ENCODE measurements around the gene CNOT6L. TPM values are rescaled to one million over a fixed set of nuclear protein-coding genes. Genes with fewer than 3 reads are reported as not detected.
A peak's percentile ranks its signal among the peaks of the same experiment; 100 is the strongest.

Gene CNOT6L
- total and polyA plus RNA-seq, 2 donors (not counting 1 experiment from before 2014, with no cell fraction given): 11.4 to 12.7 TPM

- Histone ChIP-seq H4K20me1 (ENCODE audit: control insufficient read depth, extremely low read depth, insufficient read depth, low read length) (no peaks in the 10 kb centered on the region), H3K4me3 (replicated peaks in 1 of 4; ENCODE audit: control extremely low read depth in 1 of 4, insufficient read depth in 1 of 4, low read depth in 3 of 4, low read length in 4 of 4) (no peak overlapping the region), H3K4me2 (ENCODE audit: extremely low read depth, insufficient read depth, low read length) (no peak overlapping the region), H3K9me3 (ENCODE audit: control insufficient read depth, insufficient read depth, low read depth, low read length) (no peaks in the 10 kb centered on the region), H3K79me2 (ENCODE audit: control insufficient read depth, insufficient read depth, low read length) (no peaks in the 10 kb centered on the region), H3K36me3 (ENCODE audit: control insufficient read depth, insufficient read depth, low read length) (no peaks in the 10 kb centered on the region), H3K27me3 (ENCODE audit: control insufficient read depth, insufficient read depth, low read length) (peaks cover 4% of the 10 kb centered on the region), H3K4me1 (ENCODE audit: control insufficient read depth, extremely low read depth, insufficient read depth, low read length) (no peaks in the 10 kb centered on the region), H3K9ac (ENCODE audit: insufficient read depth, low read length) (no peak overlapping the region), H2AFZ (ENCODE audit: low read length) (no peak overlapping the region), H3K27ac (ENCODE audit: insufficient read depth, low read length) (no peak overlapping the region)
- no peak for DNase-seq (ENCODE audit: low read depth in 2 of 2)
- TF ChIP-seq EZH2 (IDR thresholded peaks at IDR 0.05; ENCODE audit: low read length, missing control alignments): no peak
- TF ChIP-seq, protein P1, sequence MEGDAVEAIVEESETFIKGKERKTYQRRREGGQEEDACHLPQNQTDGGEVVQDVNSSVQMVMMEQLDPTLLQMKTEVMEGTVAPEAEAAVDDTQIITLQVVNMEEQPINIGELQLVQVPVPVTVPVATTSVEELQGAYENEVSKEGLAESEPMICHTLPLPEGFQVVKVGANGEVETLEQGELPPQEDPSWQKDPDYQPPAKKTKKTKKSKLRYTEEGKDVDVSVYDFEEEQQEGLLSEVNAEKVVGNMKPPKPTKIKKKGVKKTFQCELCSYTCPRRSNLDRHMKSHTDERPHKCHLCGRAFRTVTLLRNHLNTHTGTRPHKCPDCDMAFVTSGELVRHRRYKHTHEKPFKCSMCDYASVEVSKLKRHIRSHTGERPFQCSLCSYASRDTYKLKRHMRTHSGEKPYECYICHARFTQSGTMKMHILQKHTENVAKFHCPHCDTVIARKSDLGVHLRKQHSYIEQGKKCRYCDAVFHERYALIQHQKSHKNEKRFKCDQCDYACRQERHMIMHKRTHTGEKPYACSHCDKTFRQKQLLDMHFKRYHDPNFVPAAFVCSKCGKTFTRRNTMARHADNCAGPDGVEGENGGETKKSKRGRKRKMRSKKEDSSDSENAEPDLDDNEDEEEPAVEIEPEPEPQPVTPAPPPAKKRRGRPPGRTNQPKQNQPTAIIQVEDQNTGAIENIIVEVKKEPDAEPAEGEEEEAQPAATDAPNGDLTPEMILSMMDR (conservative IDR thresholded peaks at IDR 0.05 in 1 of 2, IDR thresholded peaks at IDR 0.05 in 1 of 2; ENCODE audit: low read depth in 1 of 2, low read length in 2 of 2): no peak
Observed at GRCh38 chr4:77826275-77826674, 7.1 kb upstream of the CNOT6L start.

GRCh38 chr4:77821775-77822174 lies 2.6 kb upstream of the CNOT6L start:
- Histone ChIP-seq H3K27me3 (ENCODE audit: control insufficient read depth, insufficient read depth, low read length) (no peaks in the 10 kb centered on the region), H3K9me3 (ENCODE audit: control insufficient read depth, insufficient read depth, low read depth, low read length) (no peaks in the 10 kb centered on the region), H3K36me3 (ENCODE audit: control insufficient read depth, insufficient read depth, low read length) (no peaks in the 10 kb centered on the region), H3K4me1 (ENCODE audit: control insufficient read depth, extremely low read depth, insufficient read depth, low read length) (no peaks in the 10 kb centered on the region), H3K4me2 (ENCODE audit: extremely low read depth, insufficient read depth, low read length) (no peak overlapping the region), H3K4me3 (replicated peaks in 1 of 4; ENCODE audit: control extremely low read depth in 1 of 4, insufficient read depth in 1 of 4, low read depth in 3 of 4, low read length in 4 of 4) (no peak overlapping the region), H4K20me1 (ENCODE audit: control insufficient read depth, extremely low read depth, insufficient read depth, low read length) (no peaks in the 10 kb centered on the region), H3K79me2 (ENCODE audit: control insufficient read depth, insufficient read depth, low read length) (peaks cover 16% of the 10 kb centered on the region), H2AFZ (ENCODE audit: low read length) (no peak overlapping the region), H3K27ac (ENCODE audit: insufficient read depth, low read length) (no peak overlapping the region), H3K9ac (ENCODE audit: insufficient read depth, low read length) (no peak overlapping the region)
- TF ChIP-seq, protein P1 (conservative IDR thresholded peaks at IDR 0.05 in 1 of 2, IDR thresholded peaks at IDR 0.05 in 1 of 2; ENCODE audit: low read depth in 1 of 2, low read length in 2 of 2): no peak
- TF ChIP-seq EZH2 (IDR thresholded peaks at IDR 0.05; ENCODE audit: low read length, missing control alignments): no peak
- DNase-seq (ENCODE audit: low read depth in 2 of 2): no peak

DNA sequence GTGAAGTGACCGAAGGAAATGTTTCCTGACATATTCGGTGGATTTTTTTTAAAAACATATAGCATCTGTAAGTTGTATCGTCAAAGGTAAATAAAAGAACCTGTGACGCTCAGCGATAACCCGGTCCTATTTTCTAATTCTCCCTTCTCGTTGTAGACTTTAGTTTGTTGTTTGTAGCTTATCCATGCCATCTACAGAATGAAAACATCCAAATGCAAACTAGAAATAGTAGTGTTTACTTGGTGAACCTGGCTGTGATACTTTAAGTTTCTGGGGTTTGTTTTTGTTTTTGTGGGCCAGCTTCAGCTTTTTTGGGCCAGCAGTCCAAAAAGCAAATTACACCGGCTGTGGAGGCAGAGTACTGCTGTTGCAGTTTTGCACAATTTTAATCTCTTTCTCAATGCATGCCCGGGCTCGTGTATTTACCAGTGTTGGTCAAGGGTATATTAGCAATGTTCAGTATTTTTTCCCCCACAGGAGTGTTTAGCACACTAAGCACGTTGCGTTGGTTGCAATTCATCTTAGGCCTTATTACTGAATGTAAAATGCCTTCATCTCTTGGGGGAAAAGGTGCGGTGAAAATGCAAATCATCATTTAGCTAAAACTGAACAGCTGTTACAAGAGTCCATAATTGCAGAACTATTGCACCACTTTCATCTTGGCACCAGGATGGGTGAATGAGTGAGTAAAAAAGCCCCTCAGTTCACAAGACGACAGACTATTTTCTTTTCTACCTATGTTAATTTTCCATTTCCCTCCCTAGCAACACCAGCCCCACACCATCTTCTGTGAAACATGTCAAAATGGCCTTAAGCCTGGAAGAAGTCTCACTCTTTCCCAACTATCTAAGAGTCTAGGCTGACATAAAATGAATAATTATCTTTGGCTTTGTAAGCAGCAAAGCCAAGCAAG lies 1.7 kb upstream of the CNOT6L start:
- Histone ChIP-seq H3K4me3 (replicated peaks in 1 of 4; ENCODE audit: control extremely low read depth in 1 of 4, insufficient read depth in 1 of 4, low read depth in 3 of 4, low read length in 4 of 4) (peak overlapping the region; percentile 55 to 92 (median 88)), H3K27ac (ENCODE audit: insufficient read depth, low read length) (peak overlapping the region; percentile 87), H3K79me2 (ENCODE audit: control insufficient read depth, insufficient read depth, low read length) (peaks cover 21% of the 10 kb centered on the region), H3K9me3 (ENCODE audit: control insufficient read depth, insufficient read depth, low read depth, low read length) (no peaks in the 10 kb centered on the region), H3K4me1 (ENCODE audit: control insufficient read depth, extremely low read depth, insufficient read depth, low read length) (no peaks in the 10 kb centered on the region), H4K20me1 (ENCODE audit: control insufficient read depth, extremely low read depth, insufficient read depth, low read length) (no peaks in the 10 kb centered on the region), H2AFZ (ENCODE audit: low read length) (peak overlapping the region; percentile 90), H3K4me2 (ENCODE audit: extremely low read depth, insufficient read depth, low read length) (peak overlapping the region; percentile 92), H3K9ac (ENCODE audit: insufficient read depth, low read length) (peak overlapping the region; percentile 81), H3K27me3 (ENCODE audit: control insufficient read depth, insufficient read depth, low read length) (no peaks in the 10 kb centered on the region), H3K36me3 (ENCODE audit: control insufficient read depth, insufficient read depth, low read length) (no peaks in the 10 kb centered on the region)
- peak; percentile 6 to 37 for DNase-seq (ENCODE audit: low read depth in 2 of 2)
- TF ChIP-seq EZH2 (IDR thresholded peaks at IDR 0.05; ENCODE audit: low read length, missing control alignments): no peak
- TF ChIP-seq, protein P1 (conservative IDR thresholded peaks at IDR 0.05 in 1 of 2, IDR thresholded peaks at IDR 0.05 in 1 of 2; ENCODE audit: low read depth in 1 of 2, low read length in 2 of 2): no peak
